Activated CD8-positive, alpha-beta memory T cell treated with anti-CD3 and anti-CD28 coated beads, Interleukin-2, amount 50 U/mL, for 48 hours (primary cell): ENCODE data around the gene LMNTD2.
A peak's percentile ranks its signal among the peaks of the same experiment; 100 is the strongest.

Experiments
- DNase-seq: peaks from one replicate; pipeline ENCODE4 v3.0.0-alpha.2; 2020

The LMNTD2 gene

DNA sequence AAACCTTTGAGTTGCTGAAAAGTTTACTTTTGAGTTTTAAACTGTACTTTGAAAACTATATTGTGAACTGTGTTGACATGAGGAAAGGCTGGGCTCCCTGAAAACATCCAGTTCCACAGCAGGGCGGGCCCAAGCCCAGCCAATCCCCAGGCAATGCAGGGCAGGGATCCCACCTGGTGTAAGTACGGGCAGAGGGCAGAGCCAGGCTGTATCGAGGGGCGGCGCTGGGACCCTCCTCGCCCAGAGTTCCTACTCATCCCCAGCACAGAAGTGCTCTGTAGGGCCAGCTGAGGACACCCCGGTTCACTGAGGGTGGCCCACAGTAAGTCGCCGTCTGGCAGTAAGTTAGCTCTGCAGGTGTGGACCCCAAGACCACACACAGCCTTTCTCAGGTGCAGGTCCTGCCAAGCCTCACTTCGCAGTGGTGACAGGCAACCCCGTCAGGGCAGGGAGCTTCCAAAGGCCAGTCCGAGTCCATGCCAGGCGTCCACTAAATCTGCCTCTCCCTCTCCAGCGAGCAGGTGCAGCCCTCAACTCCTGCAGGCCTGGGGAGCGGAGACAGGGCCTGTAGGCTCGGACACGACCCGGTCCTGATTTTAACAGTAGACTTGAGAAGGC is 6.6 kb upstream of the LMNTD2 start:
- no peak for DNase-seq

DNA sequence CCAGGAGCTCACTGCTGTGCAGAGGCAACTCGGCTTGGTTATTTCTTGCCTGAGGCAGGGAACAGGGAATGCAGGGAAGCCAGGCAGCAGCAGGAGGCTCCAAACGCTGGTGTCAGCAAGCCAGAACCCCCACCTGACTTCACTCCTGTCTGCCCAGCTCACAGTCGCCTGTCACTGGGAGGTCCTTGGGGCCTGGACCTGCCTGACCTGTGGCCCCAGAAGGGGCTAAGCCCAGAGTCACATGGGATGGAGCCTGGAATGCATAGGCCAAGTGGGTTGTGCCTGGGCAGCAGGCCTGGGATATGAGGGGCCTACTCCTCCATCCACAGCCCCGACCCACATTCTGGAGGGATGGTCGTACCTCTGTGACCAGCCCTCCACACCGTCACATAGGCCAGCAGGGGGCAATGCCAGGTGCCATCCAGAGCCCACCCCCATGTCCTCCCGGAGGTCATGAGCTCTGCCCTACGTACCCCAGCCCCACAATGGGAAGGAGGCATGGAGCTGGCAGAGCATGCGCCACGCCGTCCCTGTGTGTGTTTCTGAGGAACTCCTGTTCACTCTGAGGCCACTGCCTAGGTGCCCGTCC is 5.5 kb upstream of the LMNTD2 start:
- no peak for DNase-seq

DNA sequence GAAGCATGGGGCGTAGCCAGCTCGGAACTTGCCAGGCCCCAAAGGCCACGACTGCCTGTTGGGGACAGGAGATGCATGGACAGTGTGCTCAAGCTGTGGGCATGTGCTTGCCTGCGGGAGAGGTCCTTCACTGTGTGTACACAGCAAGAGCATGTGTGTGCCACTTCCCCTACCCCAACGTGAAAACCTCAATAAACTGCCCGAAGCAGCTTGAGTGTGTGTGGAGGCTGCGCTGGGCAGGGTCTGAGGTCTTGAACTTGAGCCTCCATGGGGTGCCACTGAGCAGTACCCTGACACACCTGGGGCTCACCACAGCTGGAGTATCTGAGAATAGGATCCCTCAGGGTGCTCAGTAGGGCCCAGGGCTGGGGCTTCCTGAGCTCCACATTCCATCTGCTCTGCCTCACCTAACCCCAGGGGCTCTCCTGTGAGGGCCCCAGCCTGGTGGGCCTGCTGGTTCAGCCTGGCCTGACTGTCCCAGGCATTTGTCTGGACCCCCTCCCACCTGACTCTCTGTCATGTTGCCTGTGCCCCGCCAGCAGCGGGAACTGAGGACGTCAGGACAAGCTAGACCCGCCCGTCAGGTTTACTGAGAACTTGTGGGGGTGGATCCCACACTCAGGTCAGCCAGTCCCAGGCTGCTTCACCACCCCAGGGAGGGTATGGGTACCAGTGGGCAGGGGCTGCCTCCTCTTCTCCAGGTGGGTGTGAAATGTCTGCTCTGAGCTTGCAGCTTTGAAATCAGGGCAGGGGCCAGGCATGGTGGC is 3.5 kb upstream of the LMNTD2 start:
- DNase-seq, result no peak

DNA sequence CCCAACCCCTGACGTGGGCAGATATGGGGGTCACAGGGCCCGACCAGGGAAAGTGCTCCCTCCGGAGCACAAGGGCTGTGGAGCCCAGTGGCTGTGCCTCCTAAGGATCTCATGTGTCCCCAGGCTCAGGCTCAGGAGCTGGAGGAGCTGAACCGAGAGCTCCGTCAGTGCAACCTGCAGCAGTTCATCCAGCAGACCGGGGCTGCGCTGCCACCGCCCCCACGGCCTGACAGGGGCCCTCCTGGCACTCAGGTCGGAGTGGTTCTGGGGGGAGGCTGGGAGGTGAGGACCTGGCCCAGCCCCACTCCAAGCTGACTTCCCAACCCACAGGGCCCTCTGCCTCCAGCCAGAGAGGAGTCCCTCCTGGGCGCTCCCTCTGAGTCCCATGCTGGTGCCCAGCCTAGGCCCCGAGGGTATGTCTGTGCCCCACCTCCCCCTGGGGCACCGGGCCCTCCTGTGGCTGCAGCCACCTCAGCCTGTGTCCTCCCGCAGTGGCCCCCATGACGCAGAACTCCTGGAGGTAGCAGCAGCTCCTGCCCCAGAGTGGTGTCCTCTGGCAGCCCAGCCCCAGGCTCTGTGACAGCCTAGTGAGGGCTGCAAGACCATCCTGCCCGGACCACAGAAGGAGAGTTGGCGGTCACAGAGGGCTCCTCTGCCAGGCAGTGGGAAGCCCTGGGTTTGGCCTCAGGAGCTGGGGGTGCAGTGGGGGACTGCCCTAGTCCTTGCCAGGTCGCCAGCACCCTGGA is 2.7 kb upstream of the LMNTD2 start:
- DNase-seq, result no peak

GRCh38 chr11:562046-562645 is 1.6 kb upstream of the LMNTD2 start:
- DNase-seq, result no peak

DNA sequence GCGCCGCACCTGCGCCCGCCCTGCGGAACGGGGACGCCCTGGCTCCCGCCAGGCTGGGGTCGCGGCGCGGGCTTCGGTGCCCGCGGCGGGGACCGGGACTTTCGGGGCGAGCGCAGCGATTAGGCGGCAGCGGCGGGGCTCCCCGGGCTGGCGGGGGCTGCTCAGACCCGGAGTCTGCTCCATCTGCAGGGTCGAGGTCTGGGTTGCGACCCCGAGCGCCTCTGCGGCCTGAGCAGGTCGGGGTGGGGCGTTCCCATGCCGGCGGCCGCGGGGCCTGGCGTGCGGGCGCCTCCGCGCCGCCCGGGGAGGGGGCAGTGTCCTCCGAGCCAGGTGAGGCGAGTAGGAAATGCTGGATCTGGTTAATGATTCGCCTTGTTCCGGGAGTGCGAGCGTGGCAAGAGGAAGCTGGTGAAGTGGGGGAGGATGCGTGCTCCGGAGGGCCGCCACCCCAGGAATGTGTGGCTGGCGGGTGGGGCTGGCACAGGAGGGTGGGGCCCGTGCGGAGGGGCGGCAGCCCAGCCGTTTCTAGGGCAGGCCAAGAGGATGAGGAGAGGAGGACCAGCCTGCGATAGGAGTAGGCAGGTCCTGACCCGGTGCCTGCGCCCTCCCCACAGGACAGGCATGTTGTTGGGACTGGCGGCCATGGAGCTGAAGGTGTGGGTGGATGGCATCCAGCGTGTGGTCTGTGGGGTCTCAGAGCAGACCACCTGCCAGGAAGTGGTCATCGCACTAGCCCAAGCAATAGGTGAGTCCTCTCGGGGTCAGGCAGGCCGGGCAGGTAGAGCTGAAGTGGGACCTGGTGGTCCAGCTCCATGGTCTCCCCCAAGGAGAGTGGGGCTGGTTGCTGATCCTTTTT is 838 bp upstream of the LMNTD2 start:
- no peak for DNase-seq

DNA sequence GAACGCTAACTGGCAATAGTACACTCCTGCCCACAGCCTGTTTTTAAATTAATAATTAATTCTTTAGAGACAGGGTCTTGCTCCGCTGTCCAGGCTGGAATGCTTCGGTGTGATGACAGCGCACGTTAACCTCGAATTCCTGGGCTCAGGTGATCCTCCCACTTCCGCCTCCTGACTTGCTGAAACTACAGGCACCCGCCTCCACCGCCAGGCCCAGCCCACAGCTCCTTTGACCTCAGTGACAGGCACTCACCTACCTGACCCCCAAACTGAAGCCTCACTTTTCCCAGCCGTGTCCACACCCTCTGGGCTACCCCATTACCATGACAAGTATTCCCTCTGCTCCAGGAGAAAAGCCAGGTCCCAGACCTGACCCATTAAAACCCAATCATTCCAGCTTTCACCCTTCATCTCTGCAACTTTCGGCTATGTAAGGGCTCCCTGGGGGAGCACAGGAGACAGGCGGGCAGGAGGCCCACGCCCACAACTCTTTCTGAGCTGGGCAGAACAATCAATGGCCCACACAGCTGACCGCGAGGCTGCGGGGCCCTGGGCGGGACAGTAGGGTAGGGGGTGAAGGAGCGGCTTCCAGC is 730 bp downstream of the LMNTD2 start:
- no peak for DNase-seq

GRCh38 chr11:559020-559620 is 1.4 kb downstream of the LMNTD2 start:
- no peak for DNase-seq

DNA sequence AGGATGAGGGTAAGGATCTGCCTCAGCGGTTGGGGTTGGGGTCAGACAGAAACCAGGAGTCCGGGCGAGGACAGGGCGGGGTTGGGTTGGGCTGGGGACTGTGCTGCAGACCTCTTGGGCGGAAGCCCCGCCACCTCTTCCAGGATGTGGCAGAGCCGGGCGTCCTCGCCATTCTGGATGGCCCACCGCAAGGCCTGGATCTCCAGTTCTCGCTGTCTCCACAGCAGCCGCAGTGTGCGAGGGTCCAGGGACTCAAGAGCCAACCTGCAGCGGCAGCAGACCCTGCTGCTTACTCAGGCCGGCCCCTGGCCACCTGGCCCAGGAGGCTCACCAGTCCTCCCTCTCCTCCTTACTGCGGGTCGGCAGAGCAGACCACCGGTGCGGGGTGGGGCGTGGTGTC is 2.0 kb downstream of the LMNTD2 start:
- DNase-seq, result no peak

DNA sequence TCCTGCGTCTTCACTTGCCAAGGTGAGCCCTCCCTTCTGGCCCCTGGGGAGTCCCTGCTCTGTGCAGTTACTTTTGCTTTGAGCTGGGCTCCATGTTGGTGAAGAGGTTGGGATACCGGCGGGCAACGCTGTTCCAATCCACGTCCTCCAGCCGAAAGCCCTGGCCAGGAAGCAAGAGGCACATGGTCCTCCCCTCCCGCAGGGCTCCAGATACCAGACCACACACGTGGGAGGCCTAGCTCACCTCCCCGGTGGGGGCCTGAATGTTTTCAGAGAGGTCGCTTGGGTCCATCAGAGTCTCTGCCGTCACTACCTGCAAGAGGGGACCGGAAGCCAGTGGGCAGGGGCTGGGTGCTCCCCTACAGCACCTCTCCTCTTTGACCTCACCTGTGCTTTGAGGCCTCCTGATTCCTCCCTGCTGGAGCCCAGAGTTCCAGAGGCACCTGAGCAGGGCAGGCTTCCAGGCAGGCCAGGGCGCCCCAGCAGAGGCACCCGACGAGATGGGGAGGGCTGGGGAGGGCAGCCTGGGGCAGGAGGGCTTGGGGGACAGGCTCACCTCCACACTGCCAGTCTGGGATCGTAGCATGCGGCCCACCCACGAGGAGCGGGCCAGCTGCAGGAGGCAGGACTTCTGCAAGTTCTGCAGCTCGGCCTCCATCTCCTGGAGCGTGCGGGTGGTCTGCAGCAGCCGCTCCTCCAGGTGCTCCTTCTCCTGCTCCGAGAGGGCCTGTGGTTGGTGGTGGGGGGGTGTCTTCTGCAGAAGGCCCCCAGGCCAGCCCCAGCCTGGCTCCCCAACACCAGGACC is 3.0 kb downstream of the LMNTD2 start:
- DNase-seq, result no peak

DNA sequence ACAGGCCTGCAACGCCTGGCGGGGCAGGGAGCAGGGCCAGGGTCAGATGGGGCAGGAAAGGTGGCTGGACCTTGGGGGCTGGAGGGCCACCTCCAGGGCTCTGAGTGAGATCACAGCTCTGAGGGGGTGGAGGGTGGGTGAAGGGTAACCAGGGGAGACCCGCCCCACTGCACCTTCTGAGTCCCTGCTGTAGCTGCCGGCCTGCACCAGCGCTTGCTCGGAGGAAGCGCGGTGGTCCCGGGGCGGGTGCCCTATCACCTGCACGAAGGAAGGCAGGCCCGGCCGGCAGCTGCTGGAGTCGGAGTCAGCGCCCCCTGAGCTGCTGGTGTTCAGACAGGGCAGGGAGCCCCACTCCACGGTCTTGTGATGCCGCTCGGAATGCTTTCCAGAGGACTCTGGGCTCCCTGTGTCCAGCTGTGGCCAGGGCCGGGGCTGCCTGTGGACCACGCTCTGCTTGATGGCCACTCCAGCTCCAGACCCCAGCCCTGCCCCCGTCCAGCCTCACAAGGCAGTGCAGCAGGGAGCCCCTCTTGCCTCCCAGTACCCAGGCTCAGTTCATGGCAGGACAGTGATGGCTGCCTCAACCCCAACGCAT is 3.8 kb downstream of the LMNTD2 start:
- DNase-seq, result no peak

DNA sequence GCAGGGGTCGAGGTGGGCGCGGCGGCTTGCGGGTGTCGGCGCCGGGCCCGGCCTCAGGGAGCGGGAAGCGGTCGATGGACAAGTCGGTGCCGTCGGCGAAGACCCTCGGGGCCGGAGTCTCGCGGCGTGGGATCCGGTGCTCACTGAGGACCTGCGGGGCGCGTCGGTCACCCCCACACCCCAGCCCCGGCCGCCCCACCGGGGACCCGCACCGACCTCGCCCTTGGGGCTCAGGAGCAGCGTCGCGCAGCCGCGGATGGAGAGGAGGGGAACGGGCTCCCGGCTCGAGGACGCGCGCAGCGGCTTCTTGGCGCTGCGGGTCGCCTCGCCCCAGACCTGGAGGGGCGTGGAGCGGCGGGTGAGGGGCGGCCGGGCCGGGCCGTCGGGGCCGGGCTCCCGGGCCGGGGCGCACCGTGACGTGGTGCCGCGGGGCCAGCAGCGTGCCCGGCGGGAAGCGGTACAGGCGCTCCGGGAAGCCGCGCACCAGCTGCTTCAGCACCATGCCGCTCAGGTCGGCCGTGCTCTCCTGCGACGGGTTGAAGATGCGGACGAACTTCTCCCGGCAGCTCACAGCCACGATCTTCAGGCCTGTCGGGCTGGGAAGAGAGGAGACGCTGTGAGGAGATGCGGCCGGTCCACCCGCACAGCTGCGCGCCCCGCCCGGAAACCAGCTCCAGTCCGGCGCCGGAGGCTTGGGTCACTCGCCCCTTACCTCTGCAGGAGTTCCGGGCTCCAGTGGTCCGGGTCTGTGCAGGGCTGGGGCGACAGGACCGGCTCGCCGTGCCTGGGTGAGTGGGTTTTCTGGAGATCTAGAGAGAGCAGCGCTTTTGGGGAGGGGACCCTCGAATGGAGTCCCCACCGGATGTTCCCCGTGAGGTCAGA is 4.5 kb downstream of the LMNTD2 start:
- no peak for DNase-seq

DNA sequence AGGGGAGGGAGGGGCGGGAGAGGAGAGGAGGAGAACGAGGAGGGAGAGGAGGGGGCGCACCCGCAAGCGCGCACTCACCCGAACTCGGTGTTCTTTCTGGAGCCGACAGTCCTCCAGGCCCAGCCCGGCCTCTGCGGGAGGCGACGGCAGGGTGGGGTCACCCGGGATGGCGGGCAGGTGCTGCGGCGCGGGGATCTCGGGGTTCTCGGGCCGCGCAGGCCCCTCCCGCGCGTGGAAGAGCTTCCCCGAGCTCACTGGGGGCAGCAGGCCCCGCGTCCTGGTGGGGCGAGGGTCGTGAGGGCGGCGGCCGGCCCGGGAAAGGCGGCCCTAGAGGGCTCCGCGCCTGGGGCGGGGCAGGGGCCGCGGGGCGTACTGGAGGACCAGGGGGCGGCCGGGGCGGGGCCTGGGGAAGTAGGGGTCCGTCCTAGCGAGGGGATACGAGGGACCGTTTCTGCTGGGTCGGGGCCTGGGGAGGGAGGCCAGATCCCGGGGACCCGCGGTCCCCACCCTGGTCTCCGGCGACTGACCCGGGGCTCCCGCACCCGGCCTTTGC is 5.2 kb downstream of the LMNTD2 start:
- no peak for DNase-seq

DNA sequence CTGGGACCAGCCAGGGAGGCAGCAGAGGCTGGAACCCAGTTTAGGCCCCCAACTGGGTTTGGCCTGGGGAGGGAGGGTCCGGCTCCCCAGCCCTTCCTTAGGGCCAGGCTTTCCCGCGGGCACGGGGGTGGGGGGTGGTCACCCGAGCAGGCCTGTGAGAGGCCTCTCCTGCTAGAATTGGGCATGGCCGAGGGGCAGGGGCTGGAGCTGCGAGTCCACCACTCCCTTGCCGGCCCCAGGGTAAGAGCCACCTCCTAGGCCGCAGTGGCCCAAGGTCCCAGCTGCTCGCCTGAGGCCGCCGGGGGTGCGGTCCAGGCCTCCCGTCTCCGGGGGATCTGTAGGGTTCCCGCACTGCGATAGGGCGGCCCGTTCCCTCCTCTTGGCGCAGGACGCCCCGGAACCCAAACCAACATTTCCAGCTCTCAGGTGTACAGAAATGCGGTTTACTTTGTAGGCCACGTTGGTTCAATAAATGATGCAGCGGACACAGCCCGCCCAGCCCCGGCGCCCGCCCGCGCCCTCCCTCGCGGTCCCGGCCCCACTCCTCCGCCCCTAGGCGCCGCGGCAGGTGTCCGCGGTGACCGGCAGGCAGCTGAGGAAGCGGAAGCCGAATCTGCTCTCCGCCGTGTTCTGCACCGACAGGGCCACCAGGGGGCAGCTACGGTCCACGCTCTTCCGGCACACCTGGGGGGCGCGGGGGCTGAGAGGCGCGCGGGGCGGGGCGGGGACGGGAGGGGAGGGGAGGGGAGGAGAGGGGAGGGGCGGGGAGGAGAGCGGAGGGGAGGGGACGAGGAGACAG is 5.9 kb downstream of the LMNTD2 start:
- DNase-seq, result peak; percentile 83

GRCh38 chr11:553988-554340 is 6.6 kb downstream of the LMNTD2 start:
- no peak for DNase-seq

DNA sequence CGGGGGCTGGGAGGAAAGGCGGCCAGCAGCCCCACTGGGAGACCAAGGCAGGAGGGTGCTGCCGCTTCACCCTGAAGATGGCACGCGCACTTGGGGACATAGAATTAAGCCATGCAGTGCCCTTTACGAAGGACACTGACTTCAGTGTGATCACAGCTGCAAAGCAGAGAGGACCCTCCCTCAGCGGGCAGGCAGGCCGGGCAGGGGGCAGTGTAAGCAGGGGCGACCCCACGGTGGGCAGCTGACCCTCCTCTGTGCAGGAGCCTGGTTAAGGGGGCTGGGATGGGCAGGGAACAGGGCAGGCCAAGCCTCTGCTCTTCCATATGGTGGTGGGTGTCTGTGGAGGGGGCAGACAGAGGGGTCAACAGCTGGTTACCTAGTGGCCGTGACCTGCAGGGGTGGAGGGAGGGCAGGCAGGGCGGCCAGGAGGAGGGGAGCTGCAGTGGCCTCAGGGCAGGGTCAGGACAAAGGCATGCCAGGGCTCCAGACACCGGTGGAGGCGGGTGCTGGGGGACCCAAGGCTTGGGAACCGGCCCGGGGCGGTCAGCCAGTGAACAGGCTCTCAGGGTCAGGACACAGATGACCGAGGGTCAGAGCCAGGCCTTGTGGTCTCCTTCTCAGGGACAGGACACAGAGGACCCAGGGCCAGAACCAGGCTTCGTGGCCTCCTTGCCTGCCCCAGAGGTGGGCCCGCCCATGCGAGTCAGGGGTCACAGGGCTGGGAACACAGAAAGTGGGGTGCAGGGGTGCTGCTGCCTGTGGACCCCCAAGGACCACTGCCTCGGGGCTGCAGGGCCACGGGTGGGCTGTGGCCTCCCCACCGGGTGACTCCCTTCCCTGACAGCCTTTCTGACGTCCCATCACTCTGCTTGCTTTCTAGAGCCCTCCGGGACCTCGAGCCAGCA is 7.2 kb downstream of the LMNTD2 start:
- DNase-seq, result no peak

DNA sequence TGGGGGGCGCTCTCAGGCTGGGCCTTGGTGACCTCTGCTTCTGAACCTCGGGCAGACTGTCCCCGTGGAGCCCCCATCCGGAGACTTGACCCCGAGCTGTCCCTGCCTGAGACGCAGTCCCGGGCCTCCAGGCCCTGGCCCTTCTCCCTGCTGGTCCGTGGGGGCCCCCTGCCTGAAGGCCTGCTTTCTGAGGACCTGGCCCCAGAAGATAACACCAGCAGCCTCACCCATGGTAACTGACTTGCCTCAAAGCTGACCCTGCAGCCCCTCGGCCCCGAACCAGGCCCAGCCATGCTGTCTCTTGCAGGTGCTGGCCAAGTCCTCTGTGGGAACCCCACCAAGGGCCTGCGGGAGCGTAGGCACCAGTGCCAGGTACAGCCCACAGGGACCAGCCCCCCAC is 8.9 kb downstream of the LMNTD2 start:
- DNase-seq, result no peak
